ENCODE data around the gene HOXA11. TPM values are rescaled to one million over a fixed set of nuclear protein-coding genes. Genes with fewer than 3 reads are reported as not detected.

The HOXA11 gene
- total RNA-seq, 1 experiment from 2014 or later, result 26.6 TPM

DNA sequence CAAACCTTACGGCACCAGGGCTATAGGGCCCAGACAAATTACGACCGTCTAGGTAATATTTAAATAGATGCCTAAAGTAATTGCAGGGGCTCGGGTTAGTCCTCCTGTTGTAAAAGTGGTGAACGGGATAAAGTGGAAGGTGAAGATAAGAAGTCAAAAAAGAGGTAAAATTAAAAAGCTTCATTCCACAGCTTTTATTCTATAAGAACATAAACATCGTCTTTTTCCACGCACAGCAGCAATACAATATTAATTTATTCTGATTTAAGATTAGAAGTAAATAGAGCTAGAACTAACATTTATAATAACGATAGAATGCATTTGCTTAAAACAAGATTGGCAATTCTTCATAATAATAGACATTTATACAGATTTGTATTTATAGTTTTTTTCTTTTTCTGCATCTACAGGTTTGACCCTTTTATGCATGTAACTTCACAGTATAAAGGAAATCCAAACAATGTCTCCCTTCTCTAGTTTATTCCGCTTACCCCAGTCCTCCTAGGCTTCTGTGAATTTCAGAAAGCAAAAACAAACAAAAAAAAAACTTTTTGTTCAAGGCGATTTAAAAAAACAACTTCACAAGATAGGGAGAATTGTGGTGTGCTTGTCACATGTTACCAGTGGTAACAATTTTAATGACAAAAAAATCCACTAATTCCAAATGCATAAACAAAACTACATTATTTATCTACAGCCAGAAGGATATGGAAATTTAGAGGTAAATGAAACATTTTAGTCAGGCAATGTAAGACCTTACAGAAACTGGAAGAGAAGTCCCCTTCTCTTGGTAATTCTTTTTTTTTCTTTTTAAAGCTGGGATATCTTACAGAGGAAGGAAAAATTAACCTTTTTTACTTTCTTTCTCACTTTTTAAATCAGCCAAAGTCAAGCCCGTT lies 14.4 kb downstream of the HOXA11 start:
- Histone ChIP-seq H4K20me1 (ENCODE audit: low read length) (no peaks in the 10 kb centered on the region), H3K4me3 (ENCODE audit: low read length) (peak overlapping the region; percentile 84), H2AFZ (ENCODE audit: low read length) (no peak overlapping the region), H3K9me3 (ENCODE audit: low read length) (no peaks in the 10 kb centered on the region), H3K27ac (ENCODE audit: low read length) (peak overlapping the region; percentile 97), H3F3A (ENCODE audit: low read length, unreplicated experiment) (no peaks in the 10 kb centered on the region), H3K36me3 (ENCODE audit: low read depth, low read length) (0 out of 2 replicates have a peak, but pooled peaks cover 4% of the 10 kb centered on the region), H3K4me2 (ENCODE audit: low read length) (peak overlapping the region; percentile 93), H3K27me3 (ENCODE audit: low read length) (no peaks in the 10 kb centered on the region), H3K79me2 (ENCODE audit: low read length) (peaks cover 100% of the 10 kb centered on the region), H3K9me2 (replicated peaks; ENCODE audit: low read length) (no peaks in the 10 kb centered on the region), H3K4me1 (ENCODE audit: insufficient read depth, low read length) (peaks cover 20% of the 10 kb centered on the region), H3K9ac (ENCODE audit: low read length) (peak overlapping the region; percentile 90)
- CTCF ChIA-PET, result interaction anchor here (0.6 to 0.9 kb wide), 2 partner anchors 9 to 24 kb away, joined by 3 to 5 read pairs; no protein-coding TSS in a partner anchor
- TF ChIP-seq EZH2phosphoT487 (IDR thresholded peaks at IDR 0.05; ENCODE audit: borderline replicate concordance, low read length) (no peak), EZH2 (IDR thresholded peaks at IDR 0.05; ENCODE audit: low read length, unreplicated experiment) (no peak)
- TF ChIP-seq, protein P1, sequence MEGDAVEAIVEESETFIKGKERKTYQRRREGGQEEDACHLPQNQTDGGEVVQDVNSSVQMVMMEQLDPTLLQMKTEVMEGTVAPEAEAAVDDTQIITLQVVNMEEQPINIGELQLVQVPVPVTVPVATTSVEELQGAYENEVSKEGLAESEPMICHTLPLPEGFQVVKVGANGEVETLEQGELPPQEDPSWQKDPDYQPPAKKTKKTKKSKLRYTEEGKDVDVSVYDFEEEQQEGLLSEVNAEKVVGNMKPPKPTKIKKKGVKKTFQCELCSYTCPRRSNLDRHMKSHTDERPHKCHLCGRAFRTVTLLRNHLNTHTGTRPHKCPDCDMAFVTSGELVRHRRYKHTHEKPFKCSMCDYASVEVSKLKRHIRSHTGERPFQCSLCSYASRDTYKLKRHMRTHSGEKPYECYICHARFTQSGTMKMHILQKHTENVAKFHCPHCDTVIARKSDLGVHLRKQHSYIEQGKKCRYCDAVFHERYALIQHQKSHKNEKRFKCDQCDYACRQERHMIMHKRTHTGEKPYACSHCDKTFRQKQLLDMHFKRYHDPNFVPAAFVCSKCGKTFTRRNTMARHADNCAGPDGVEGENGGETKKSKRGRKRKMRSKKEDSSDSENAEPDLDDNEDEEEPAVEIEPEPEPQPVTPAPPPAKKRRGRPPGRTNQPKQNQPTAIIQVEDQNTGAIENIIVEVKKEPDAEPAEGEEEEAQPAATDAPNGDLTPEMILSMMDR (conservative IDR thresholded peaks at IDR 0.05; ENCODE audit: low read depth, low read length), result no peak
- BruUV-seq (replicated peaks), result TSS peak; percentile 22
- intact Hi-C loops (cut with micrococcal nuclease), result no loop called here
- DNase-seq, result peak; percentile 1
- no peak for ATAC-seq
- POLR2A ChIA-PET (ENCODE audit: unreplicated experiment), result interaction anchor here (0.6 to 0.7 kb wide), 2 partner anchors 16 to 603 kb away, joined by 4 to 5 read pairs; no protein-coding TSS in a partner anchor

DNA sequence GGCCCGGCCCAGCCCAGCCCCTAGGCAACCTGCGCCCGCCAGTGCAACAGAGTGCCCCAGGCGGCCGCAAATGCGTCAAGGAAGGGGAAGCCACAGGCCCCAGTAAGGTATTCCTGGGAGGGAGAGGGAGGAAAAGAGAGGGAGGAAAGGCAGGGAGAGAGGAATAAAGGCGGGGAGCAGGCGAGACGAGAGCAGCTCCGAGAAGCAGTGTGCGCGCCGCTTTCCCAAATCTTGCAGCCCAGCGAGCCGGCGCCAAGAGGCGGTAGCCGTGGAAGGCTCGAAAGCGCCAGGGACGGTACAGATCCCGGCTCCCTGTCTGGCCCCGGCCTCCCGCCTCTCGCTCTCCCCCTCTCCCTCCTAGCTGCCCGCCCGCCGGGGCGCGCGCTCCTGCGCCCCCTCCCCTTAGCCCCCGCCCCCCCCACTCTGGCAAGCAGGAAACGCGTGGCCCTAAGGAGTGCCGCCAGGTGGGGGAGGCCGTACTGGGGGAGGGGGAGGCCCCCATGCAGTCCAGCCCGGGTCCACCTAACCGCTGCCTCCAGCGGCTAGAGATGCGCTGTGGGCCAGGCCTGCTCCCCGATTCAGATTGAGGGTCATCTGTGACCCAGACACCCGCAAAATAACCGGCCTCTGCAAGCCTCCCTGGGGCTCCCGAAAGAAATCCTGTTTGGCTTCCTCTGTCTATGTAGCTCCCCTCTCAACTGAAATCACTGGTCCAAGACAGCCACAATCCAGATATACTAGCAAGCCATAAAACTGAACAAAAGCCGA lies 15.2 kb downstream of the HOXA11 start:
- Histone ChIP-seq H3K27ac (ENCODE audit: low read length) (peak overlapping the region; percentile 97), H3K27me3 (ENCODE audit: low read length) (no peaks in the 10 kb centered on the region), H3K4me3 (ENCODE audit: low read length) (peak overlapping the region; percentile 84), H3K79me2 (ENCODE audit: low read length) (peaks cover 100% of the 10 kb centered on the region), H3K4me1 (ENCODE audit: insufficient read depth, low read length) (peaks cover 17% of the 10 kb centered on the region), H3K9me3 (ENCODE audit: low read length) (no peaks in the 10 kb centered on the region), H3K36me3 (ENCODE audit: low read depth, low read length) (0 out of 2 replicates have a peak, but pooled peaks cover 4% of the 10 kb centered on the region), H3K9ac (ENCODE audit: low read length) (peak overlapping the region; percentile 90), H3K9me2 (replicated peaks; ENCODE audit: low read length) (no peaks in the 10 kb centered on the region), H4K20me1 (ENCODE audit: low read length) (no peaks in the 10 kb centered on the region), H2AFZ (ENCODE audit: low read length) (no peak overlapping the region), H3K4me2 (ENCODE audit: low read length) (peak overlapping the region; percentile 93), H3F3A (ENCODE audit: low read length, unreplicated experiment) (no peaks in the 10 kb centered on the region)
- TF ChIP-seq, protein P1 (conservative IDR thresholded peaks at IDR 0.05; ENCODE audit: low read depth, low read length), result no peak
- TF ChIP-seq EZH2phosphoT487 (IDR thresholded peaks at IDR 0.05; ENCODE audit: borderline replicate concordance, low read length), result no peak
- TF ChIP-seq EZH2 (IDR thresholded peaks at IDR 0.05; ENCODE audit: low read length, unreplicated experiment), result no peak
- intact Hi-C loops (cut with micrococcal nuclease), result loop anchor here (1.0 to 5.0 kb wide), 4 partner anchors 10 to 1013 kb away; partner anchors contain the start of genes CBX3, HNRNPA2B1 and HOXA13
- ChIA-PET POLR2A (ENCODE audit: unreplicated experiment) (interaction anchor here (0.7 kb wide), 1 partner anchor 17 kb away, joined by 5 read pairs; no protein-coding TSS in a partner anchor), CTCF (interaction anchor here (0.9 kb wide), 1 partner anchor 25 kb away, joined by 3 read pairs; no protein-coding TSS in a partner anchor)
- DNase-seq (peak; percentile 62), ATAC-seq (peak; percentile 0)
- no TSS peak for BruUV-seq (replicated peaks)

Data from PC-3 (cell line).